ENCODE measurements around the gene SCP2.
A peak's percentile ranks its signal among the peaks of the same experiment; 100 is the strongest.

Gene SCP2

DNA sequence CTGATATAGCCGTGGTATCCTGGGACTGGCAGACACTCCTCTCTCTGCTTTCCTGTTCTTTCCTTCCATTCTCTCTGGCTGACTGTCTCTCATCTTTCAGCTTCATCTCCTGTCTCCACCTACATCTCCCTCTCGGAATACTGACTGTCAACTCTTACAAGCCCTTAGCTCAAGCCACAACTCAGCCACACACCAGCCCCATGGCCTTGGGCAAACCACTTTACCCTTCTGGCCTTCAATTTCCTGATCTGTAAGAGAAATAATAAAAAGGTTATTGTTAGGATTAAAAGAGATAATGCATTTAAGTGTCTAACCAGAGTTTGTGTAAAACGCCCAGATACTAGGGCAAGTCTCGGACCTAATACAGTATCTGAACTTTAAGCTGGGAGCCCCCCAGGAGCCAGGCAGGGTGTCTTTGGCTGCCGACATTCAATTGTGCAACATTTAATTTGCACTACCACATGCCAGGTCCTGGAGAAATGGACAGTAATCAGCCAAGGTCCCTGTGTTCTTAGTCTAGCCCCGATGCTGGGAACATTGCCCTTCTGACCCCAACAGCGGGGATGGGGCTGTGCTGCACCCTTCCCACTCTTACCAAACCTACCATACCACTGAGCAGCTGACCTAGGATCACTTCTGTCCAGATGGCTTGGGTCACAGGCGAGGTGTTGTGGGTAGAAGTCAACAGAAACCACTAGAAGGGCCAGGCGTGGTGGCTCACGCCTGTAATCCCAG, 10.7 kb upstream of the SCP2 start:
- no peak for TF ChIP-seq CTCF (IDR thresholded peaks at IDR 0.05)
- H3K4me3 ChIP-seq = no peak overlapping the region
- no peak for DNase-seq (ENCODE audit: low spot score)
- H3K27ac ChIP-seq = no peak overlapping the region

- no peak for TF ChIP-seq CTCF (IDR thresholded peaks at IDR 0.05)
- DNase-seq (ENCODE audit: low spot score) = no peak
- H3K27ac ChIP-seq = no peak overlapping the region
- no peak overlapping the region for H3K4me3 ChIP-seq
Observed at GRCh38 chr1:52917156-52917555, 9.9 kb upstream of the SCP2 start.

DNA sequence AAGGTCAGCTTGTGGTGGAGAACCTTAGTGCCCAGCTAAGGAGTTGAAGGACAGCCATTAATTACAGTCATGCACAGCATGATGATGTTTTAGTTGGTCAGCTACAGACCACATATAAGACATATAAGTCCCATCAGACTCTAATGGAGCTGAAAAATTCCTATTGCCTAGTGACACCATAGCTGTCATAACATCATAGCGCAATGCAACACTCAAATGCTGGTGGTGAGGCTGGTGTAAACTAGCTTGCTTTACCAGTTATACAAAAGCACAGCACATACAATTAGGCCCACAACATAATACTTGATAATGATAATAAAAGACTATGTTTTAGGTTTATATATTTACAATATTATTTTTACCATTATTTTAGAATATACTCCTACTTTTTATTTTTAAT, 9.5 kb upstream of the SCP2 start:
- DNase-seq (ENCODE audit: low spot score) = no peak
- Histone ChIP-seq H3K4me3 (no peak overlapping the region), H3K27ac (no peak overlapping the region)
- TF ChIP-seq CTCF (IDR thresholded peaks at IDR 0.05) = no peak

GRCh38 chr1:52918201-52918600, 8.9 kb upstream of the SCP2 start:
- no peak overlapping the region for H3K27ac ChIP-seq

GRCh38 chr1:52919051-52919722, 7.9 kb upstream of the SCP2 start:
- Histone ChIP-seq H3K4me3 (no peak overlapping the region), H3K27ac (no peak overlapping the region)
- TF ChIP-seq CTCF (IDR thresholded peaks at IDR 0.05) = no peak
- no peak for DNase-seq (ENCODE audit: low spot score)

More at GRCh38 chr1:52918201-52918600, 8.9 kb upstream of the SCP2 start:
- no peak for TF ChIP-seq CTCF (IDR thresholded peaks at IDR 0.05)
- no peak overlapping the region for H3K4me3 ChIP-seq
- DNase-seq (ENCODE audit: low spot score) = no peak

DNA sequence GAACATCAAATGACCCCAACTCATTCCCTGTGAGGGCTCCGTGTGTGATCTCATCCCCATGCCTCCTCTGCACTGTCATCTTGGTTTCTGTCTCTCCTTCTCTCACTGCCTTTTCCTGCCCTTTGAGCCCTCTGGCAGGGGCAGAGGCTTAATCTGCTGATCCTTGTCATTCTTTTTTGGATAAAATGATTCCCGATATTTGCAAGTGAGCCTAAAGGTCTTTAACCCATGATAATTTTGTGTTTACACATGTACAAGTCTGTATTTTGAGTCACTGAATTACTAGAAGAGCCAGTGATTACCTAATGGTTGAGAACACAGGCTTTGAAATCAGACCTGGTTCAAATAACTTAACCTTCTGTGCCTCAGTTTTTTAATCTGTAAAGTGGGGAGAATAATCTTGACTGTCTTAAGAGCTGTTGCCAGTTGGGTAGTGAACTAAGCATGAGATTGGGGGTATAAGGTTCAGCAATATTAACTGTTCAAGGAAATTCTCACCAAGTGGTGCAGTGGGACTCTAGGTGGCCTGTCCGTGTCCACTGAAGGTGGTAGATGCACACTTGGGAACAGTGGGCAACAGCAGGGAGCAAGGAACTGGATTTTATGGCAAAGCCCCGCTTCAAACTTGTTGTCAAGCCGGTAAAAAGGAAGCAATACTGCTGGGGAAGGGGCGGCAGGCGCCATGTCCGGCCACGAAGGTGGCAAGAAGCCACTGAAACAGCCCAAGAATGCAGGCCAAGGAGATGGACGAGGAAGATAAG, 7.2 kb upstream of the SCP2 start:
- DNase-seq (ENCODE audit: low spot score) = no peak
- TF ChIP-seq CTCF (IDR thresholded peaks at IDR 0.05) = no peak
- Histone ChIP-seq H3K27ac (peak overlapping the region in 1 of 2 donors; percentile 86), H3K4me3 (no peak overlapping the region)
